Keratinocyte (primary cell): ENCODE data around the gene ASH1L. TPM values are rescaled to one million over a fixed set of nuclear protein-coding genes. Genes with fewer than 3 reads are reported as not detected.
A peak's percentile ranks its signal among the peaks of the same experiment; 100 is the strongest.

Source experiments
- DNase-seq: peaks from one replicate; pipeline ENCODE4 v3.0.0-alpha.2; 2011; ENCODE audit warnings: low read depth, missing footprints, low spot score
- FAIRE-seq: peaks from 2 replicates; lab custom pipeline; 2011; peaks lifted over from hg19 to GRCh38; lab: Jason Lieb, UNC
- H2AFZ ChIP-seq: 2 replicates; pipeline ENCODE4 v1.6.0; 2012; ENCODE audit warnings: low read length, control low read depth, inconsistent platforms; ENCODE audit not compliant: control insufficient read depth
- H3K27ac ChIP-seq: 2 replicates; pipeline ENCODE4 v1.5.1; 2011; ENCODE audit warnings: low read length; ENCODE audit not compliant: control insufficient read depth, insufficient read depth
- H3K27me3 ChIP-seq: 3 replicates; pipeline ENCODE4 v1.6.0; 2011; ENCODE audit warnings: low read length; ENCODE audit not compliant: control insufficient read depth, insufficient read depth; ENCODE audit errors: extremely low read depth
- H3K36me3 ChIP-seq, 2 experiments: 2 replicates in 1 of 2; 3 replicates in 1 of 2; pipeline ENCODE4 v1.5.1; 2011; ENCODE audit warnings: low read length in 2 of 2, mild to moderate bottlenecking in 1 of 2; ENCODE audit not compliant: control insufficient read depth in 2 of 2, insufficient read depth in 2 of 2; ENCODE audit errors: extremely low read depth in 1 of 2
- H3K4me1 ChIP-seq: 3 replicates; pipeline ENCODE4 v1.5.1; 2011; ENCODE audit warnings: low read length; ENCODE audit not compliant: control insufficient read depth, insufficient read depth; ENCODE audit errors: extremely low read depth
- H3K4me2 ChIP-seq: 3 replicates; pipeline ENCODE4 v1.6.0; 2011; ENCODE audit warnings: low read depth, low read length; ENCODE audit not compliant: control insufficient read depth, insufficient read depth; ENCODE audit errors: extremely low read depth
- H3K4me3 ChIP-seq, 3 experiments: fragments of 200-600 bp in 1 of 3; sonication (generic) in 1 of 3; 2 replicates in 2 of 3; 3 replicates in 1 of 3; pipeline ENCODE4 v1.5.1; 2011 to 2016; ENCODE audit warnings: low read length in 3 of 3, mild to moderate bottlenecking in 3 of 3, control low read depth in 2 of 3, inconsistent platforms in 1 of 3, low read depth in 1 of 3, mixed read lengths in 1 of 3, mixed run types in 1 of 3, moderate library complexity in 1 of 3; ENCODE audit not compliant: control insufficient read depth in 2 of 3, insufficient read depth in 2 of 3; ENCODE audit errors: extremely low read depth in 1 of 3
- H3K79me2 ChIP-seq: 2 replicates; pipeline ENCODE4 v1.6.0; 2012; ENCODE audit warnings: low read length; ENCODE audit not compliant: control insufficient read depth, insufficient read depth
- H3K9ac ChIP-seq: 3 replicates; pipeline ENCODE4 v1.6.0; 2011; ENCODE audit warnings: low read length; ENCODE audit not compliant: control insufficient read depth, insufficient read depth; ENCODE audit errors: extremely low read depth
- H3K9me1 ChIP-seq: 3 replicates; pipeline ENCODE4 v1.6.0; 2011; ENCODE audit warnings: low read length; ENCODE audit not compliant: control insufficient read depth, insufficient read depth; ENCODE audit errors: extremely low read depth
- H3K9me3 ChIP-seq: 2 replicates; pipeline ENCODE4 v1.5.1; 2012; ENCODE audit warnings: low read depth, low read length; ENCODE audit not compliant: control insufficient read depth
- H4K20me1 ChIP-seq: 3 replicates; pipeline ENCODE4 v1.6.0; 2011; ENCODE audit warnings: low read length; ENCODE audit not compliant: control insufficient read depth, insufficient read depth; ENCODE audit errors: extremely low read depth
- CTCF ChIP-seq, 3 experiments: IDR thresholded peaks in 1 of 3; conservative IDR thresholded peaks in 1 of 3; optimal IDR thresholded peaks in 1 of 3; 2 replicates in 2 of 3; 3 replicates in 1 of 3; pipeline versions ENCODE3 to v1.5.1; 2011; ENCODE audit warnings: low read length in 3 of 3, mild to moderate bottlenecking in 3 of 3, moderate library complexity in 2 of 3, control low read depth in 1 of 3, inconsistent platforms in 1 of 3; ENCODE audit not compliant: insufficient read depth in 2 of 3; ENCODE audit errors: extremely low read depth in 1 of 3
- EZH2 ChIP-seq: IDR thresholded peaks from one replicate; pipeline ENCODE4 v1.6.1; 2012; ENCODE audit warnings: inconsistent platforms, mild to moderate bottlenecking, low read length, moderate library complexity
- dilution Hi-C: fragments of 300-500 bp; cut with MboI; formaldehyde crosslinking; loops from one replicate; pipeline ENCODE4 v1.7.0; 2020; ENCODE audit warnings: low sequenced_read_pairs; ENCODE audit not compliant: extremely low pct_ligation_motif_present
- polyA plus RNA-seq, 5 experiments: library from polyadenylated mRNA; depleted of rRNA in 3 of 5; stranded (reverse) in 3 of 5; stranded (forward) in 1 of 5; unstranded in 1 of 5; fragments of >200 nt; gene quantifications; 1 replicate in 1 of 5; 2 replicates in 3 of 5; 3 replicates in 1 of 5; pipeline versions ENCODE4 v1.2.1 to v1.2.3, GENCODE V29; 2011 to 2012; ENCODE audit warnings: missing spikeins in 2 of 5, low read depth in 1 of 5, low replicate concordance in 1 of 5

Gene ASH1L
- polyA plus RNA-seq, 1 donor (not counting 4 experiments of a cell fraction or from before 2014, with no cell fraction given), result 13.8 TPM

GRCh38 chr1:155325603-155325893 is 237.1 kb downstream of the ASH1L start:
- DNase-seq, result no peak
- Histone ChIP-seq H3K9me3 (no peaks in the 10 kb centered on the region), H4K20me1 (peaks cover 7% of the 10 kb centered on the region), H3K79me2 (peaks cover 16% of the 10 kb centered on the region), H3K27me3 (no peaks in the 10 kb centered on the region), H3K4me3 (peak overlapping the region; percentile 78 to 90 (median 82)), H3K9ac (peak overlapping the region; percentile 82), H3K36me3 (peaks cover 17 to 29% of the 10 kb centered on the region in 2 experiments), H2AFZ (no peak overlapping the region), H3K4me1 (peaks cover 15% of the 10 kb centered on the region), H3K4me2 (peak overlapping the region; percentile 96), H3K27ac (no peak overlapping the region), H3K9me1 (no peaks in the 10 kb centered on the region)
- dilution Hi-C loops, result no loop called here
- TF ChIP-seq EZH2, result no peak
- FAIRE-seq, result no peak

GRCh38 chr1:155324717-155325602 is 237.6 kb downstream of the ASH1L start:
- dilution Hi-C loops, result no loop called here
- H4K20me1 ChIP-seq, result peaks cover 10% of the 10 kb centered on the region
- H3K4me1 ChIP-seq, result peaks cover 17% of the 10 kb centered on the region
- H3K27ac ChIP-seq, result peak overlapping the region; percentile 84
- no peaks in the 10 kb centered on the region for H3K27me3 ChIP-seq
- H3K36me3 ChIP-seq, result peaks cover 16 to 30% of the 10 kb centered on the region in 2 experiments
- peak overlapping the region; percentile 60 for H2AFZ ChIP-seq
- no peaks in the 10 kb centered on the region for H3K9me3 ChIP-seq
- peaks cover 16% of the 10 kb centered on the region for H3K79me2 ChIP-seq
- FAIRE-seq (no peak), DNase-seq (no peak)
- peak overlapping the region; percentile 82 for H3K9ac ChIP-seq
- no peaks in the 10 kb centered on the region for H3K9me1 ChIP-seq
- H3K4me3 ChIP-seq, result peak overlapping the region; percentile 78 to 90 (median 82)
- peak overlapping the region; percentile 96 for H3K4me2 ChIP-seq
- TF ChIP-seq EZH2 (no peak), CTCF (optimal IDR thresholded peaks at IDR 0.05 in 1 of 3, IDR thresholded peaks at IDR 0.05 in 1 of 3, conservative IDR thresholded peaks at IDR 0.05 in 1 of 3; ENCODE audit: extremely low read depth in 1 of 3, insufficient read depth in 2 of 3, low read length in 3 of 3) (peak; percentile 38 to 76 (median 71))
